ENCODE measurements around the gene ERICH6B.

ERICH6B gene

GRCh38 chr13:45575830-45576180 lies 39.7 kb downstream of the ERICH6B start:
- no peaks in the 10 kb centered on the region for H3K36me3 ChIP-seq (ENCODE audit: insufficient read depth, low read length)
- no peaks in the 10 kb centered on the region for H3K4me1 ChIP-seq (ENCODE audit: insufficient read depth, low read length)
- H3K27ac ChIP-seq (ENCODE audit: low read depth, low read length): no peak overlapping the region
- H3K9me3 ChIP-seq (ENCODE audit: insufficient read depth, low read depth, low read length): no peaks in the 10 kb centered on the region
- peaks cover 8% of the 10 kb centered on the region; the same call in 1 of the 2 replicates for H3K27me3 ChIP-seq (ENCODE audit: insufficient read depth, low read length)
- WGBS: 91% methylated on average over 1 of the region's 1 CpG
- H3K4me3 ChIP-seq (ENCODE audit: low read length): no peak overlapping the region
- H3K9ac ChIP-seq (ENCODE audit: low read depth, low read length): no peak overlapping the region

GRCh38 chr13:45575146-45575829 lies 40.3 kb downstream of the ERICH6B start:
- Histone ChIP-seq H3K9ac (ENCODE audit: low read depth, low read length) (no peak overlapping the region), H3K4me1 (ENCODE audit: insufficient read depth, low read length) (no peaks in the 10 kb centered on the region), H3K27ac (ENCODE audit: low read depth, low read length) (no peak overlapping the region), H3K27me3 (ENCODE audit: insufficient read depth, low read length) (peaks cover 6% of the 10 kb centered on the region; the same call in 1 of the 2 replicates), H3K4me3 (ENCODE audit: low read length) (no peak overlapping the region), H3K36me3 (ENCODE audit: insufficient read depth, low read length) (no peaks in the 10 kb centered on the region), H3K9me3 (ENCODE audit: insufficient read depth, low read depth, low read length) (no peaks in the 10 kb centered on the region)
- WGBS: 92% methylated on average over 16 of the region's 16 CpGs

- H3K4me3 ChIP-seq (ENCODE audit: low read length): no peak overlapping the region
- peaks cover 5% of the 10 kb centered on the region for H3K4me1 ChIP-seq (ENCODE audit: insufficient read depth, low read length)
- H3K9me3 ChIP-seq (ENCODE audit: insufficient read depth, low read depth, low read length): peaks cover 12% of the 10 kb centered on the region
- no peaks in the 10 kb centered on the region for H3K27me3 ChIP-seq (ENCODE audit: insufficient read depth, low read length)
- H3K9ac ChIP-seq (ENCODE audit: low read depth, low read length): no peak overlapping the region
- no peaks in the 10 kb centered on the region for H3K36me3 ChIP-seq (ENCODE audit: insufficient read depth, low read length)
- no peak overlapping the region for H3K27ac ChIP-seq (ENCODE audit: low read depth, low read length)
These were observed 50.2 kb downstream of the ERICH6B start for GRCh38 chr13:45565331-45565730.

- peaks cover 12% of the 10 kb centered on the region for H3K9me3 ChIP-seq (ENCODE audit: insufficient read depth, low read depth, low read length)
- WGBS: 80% methylated on average over 3 of the region's 3 CpGs
These were observed 51.3 kb downstream of the ERICH6B start for GRCh38 chr13:45564133-45564776.

GRCh38 chr13:45554604-45555109 lies 60.9 kb downstream of the ERICH6B start:
- Histone ChIP-seq H3K9me3 (ENCODE audit: insufficient read depth, low read depth, low read length) (no peaks in the 10 kb centered on the region), H3K9ac (ENCODE audit: low read depth, low read length) (no peak overlapping the region), H3K27ac (ENCODE audit: low read depth, low read length) (no peak overlapping the region), H3K36me3 (ENCODE audit: insufficient read depth, low read length) (no peaks in the 10 kb centered on the region), H3K4me3 (ENCODE audit: low read length) (no peak overlapping the region), H3K27me3 (ENCODE audit: insufficient read depth, low read length) (no peaks in the 10 kb centered on the region), H3K4me1 (ENCODE audit: insufficient read depth, low read length) (no peaks in the 10 kb centered on the region)
- WGBS: 89% methylated on average over 4 of the region's 4 CpGs

More at GRCh38 chr13:45564133-45564776, 51.3 kb downstream of the ERICH6B start:
- no peaks in the 10 kb centered on the region for H3K36me3 ChIP-seq (ENCODE audit: insufficient read depth, low read length)
- H3K4me1 ChIP-seq (ENCODE audit: insufficient read depth, low read length): peaks cover 5% of the 10 kb centered on the region
- H3K9ac ChIP-seq (ENCODE audit: low read depth, low read length): no peak overlapping the region
- H3K27ac ChIP-seq (ENCODE audit: low read depth, low read length): no peak overlapping the region
- H3K4me3 ChIP-seq (ENCODE audit: low read length): no peak overlapping the region
- no peaks in the 10 kb centered on the region for H3K27me3 ChIP-seq (ENCODE audit: insufficient read depth, low read length)

- H3K9ac ChIP-seq (ENCODE audit: low read depth, low read length): no peak overlapping the region
- no peaks in the 10 kb centered on the region for H3K9me3 ChIP-seq (ENCODE audit: insufficient read depth, low read depth, low read length)
- H3K36me3 ChIP-seq (ENCODE audit: insufficient read depth, low read length): no peaks in the 10 kb centered on the region
- H3K4me1 ChIP-seq (ENCODE audit: insufficient read depth, low read length): no peaks in the 10 kb centered on the region
- WGBS: 84% methylated on average over 6 of the region's 6 CpGs
- no peak overlapping the region for H3K4me3 ChIP-seq (ENCODE audit: low read length)
- no peaks in the 10 kb centered on the region for H3K27me3 ChIP-seq (ENCODE audit: insufficient read depth, low read length)
- no peak overlapping the region for H3K27ac ChIP-seq (ENCODE audit: low read depth, low read length)
These were observed 67.3 kb downstream of the ERICH6B start for GRCh38 chr13:45548281-45548680.

GRCh38 chr13:45546410-45546765 lies 69.2 kb downstream of the ERICH6B start:
- no peak overlapping the region for H3K9ac ChIP-seq (ENCODE audit: low read depth, low read length)
- no peaks in the 10 kb centered on the region; the same call in 1 of the 2 replicates for H3K27me3 ChIP-seq (ENCODE audit: insufficient read depth, low read length)
- H3K4me1 ChIP-seq (ENCODE audit: insufficient read depth, low read length): no peaks in the 10 kb centered on the region
- H3K9me3 ChIP-seq (ENCODE audit: insufficient read depth, low read depth, low read length): no peaks in the 10 kb centered on the region
- 94% methylated on average over 8 of the region's 8 CpGs for WGBS
- H3K4me3 ChIP-seq (ENCODE audit: low read length): no peak overlapping the region
- no peak overlapping the region for H3K27ac ChIP-seq (ENCODE audit: low read depth, low read length)
- no peaks in the 10 kb centered on the region for H3K36me3 ChIP-seq (ENCODE audit: insufficient read depth, low read length)

GRCh38 chr13:45545686-45546409 lies 69.7 kb downstream of the ERICH6B start:
- no peaks in the 10 kb centered on the region for H3K9me3 ChIP-seq (ENCODE audit: insufficient read depth, low read depth, low read length)
- H3K9ac ChIP-seq (ENCODE audit: low read depth, low read length): no peak overlapping the region
- no peaks in the 10 kb centered on the region for H3K4me1 ChIP-seq (ENCODE audit: insufficient read depth, low read length)
- no peaks in the 10 kb centered on the region for H3K36me3 ChIP-seq (ENCODE audit: insufficient read depth, low read length)
- H3K27ac ChIP-seq (ENCODE audit: low read depth, low read length): no peak overlapping the region
- 85% methylated on average over 5 of the region's 6 CpGs for WGBS
- no peaks in the 10 kb centered on the region; the same call in 1 of the 2 replicates for H3K27me3 ChIP-seq (ENCODE audit: insufficient read depth, low read length)
- H3K4me3 ChIP-seq (ENCODE audit: low read length): no peak overlapping the region

- H3K36me3 ChIP-seq (ENCODE audit: insufficient read depth, low read length): no peaks in the 10 kb centered on the region
- no peaks in the 10 kb centered on the region; the same call in 1 of the 2 replicates for H3K27me3 ChIP-seq (ENCODE audit: insufficient read depth, low read length)
- H3K4me1 ChIP-seq (ENCODE audit: insufficient read depth, low read length): no peaks in the 10 kb centered on the region
- no peak overlapping the region for H3K27ac ChIP-seq (ENCODE audit: low read depth, low read length)
- WGBS: 88% methylated on average over 2 of the region's 2 CpGs
- H3K4me3 ChIP-seq (ENCODE audit: low read length): no peak overlapping the region
- no peaks in the 10 kb centered on the region for H3K9me3 ChIP-seq (ENCODE audit: insufficient read depth, low read depth, low read length)
- no peak overlapping the region for H3K9ac ChIP-seq (ENCODE audit: low read depth, low read length)
These were observed 71.0 kb downstream of the ERICH6B start for GRCh38 chr13:45544520-45544919.

- H3K9me3 ChIP-seq (ENCODE audit: insufficient read depth, low read depth, low read length): no peaks in the 10 kb centered on the region
- no peaks in the 10 kb centered on the region for H3K4me1 ChIP-seq (ENCODE audit: insufficient read depth, low read length)
- no peaks in the 10 kb centered on the region; the same call in 1 of the 2 replicates for H3K27me3 ChIP-seq (ENCODE audit: insufficient read depth, low read length)
- no peak overlapping the region for H3K27ac ChIP-seq (ENCODE audit: low read depth, low read length)
- H3K4me3 ChIP-seq (ENCODE audit: low read length): no peak overlapping the region
- no peaks in the 10 kb centered on the region for H3K36me3 ChIP-seq (ENCODE audit: insufficient read depth, low read length)
- no peak overlapping the region for H3K9ac ChIP-seq (ENCODE audit: low read depth, low read length)
- 93% methylated on average over 5 of the region's 5 CpGs for WGBS
These were observed 72.7 kb downstream of the ERICH6B start for GRCh38 chr13:45542878-45543277.

- WGBS: 89% methylated on average over 8 of the region's 8 CpGs
- Histone ChIP-seq H3K36me3 (ENCODE audit: insufficient read depth, low read length) (no peaks in the 10 kb centered on the region), H3K9me3 (ENCODE audit: insufficient read depth, low read depth, low read length) (no peaks in the 10 kb centered on the region), H3K4me3 (ENCODE audit: low read length) (no peak overlapping the region), H3K9ac (ENCODE audit: low read depth, low read length) (no peak overlapping the region), H3K27ac (ENCODE audit: low read depth, low read length) (no peak overlapping the region), H3K4me1 (ENCODE audit: insufficient read depth, low read length) (no peaks in the 10 kb centered on the region), H3K27me3 (ENCODE audit: insufficient read depth, low read length) (no peaks in the 10 kb centered on the region; the same call in 1 of the 2 replicates)
These were observed 73.1 kb downstream of the ERICH6B start for GRCh38 chr13:45542391-45542790.
